Esophagus squamous epithelium (tissue), 5 donors: ENCODE measurements around the gene CPM. TPM values are rescaled to one million over a fixed set of nuclear protein-coding genes. Genes with fewer than 3 reads are reported as not detected.
"Not testable (repeated sequence)": the region's sequence is repeated elsewhere in the genome, so short reads cannot be mapped to it uniquely, and the experiment has no call there.

ENCODE experiments used
- DNase-seq: peaks from one replicate; lab custom pipeline; 2025; lab: John Stamatoyannopoulos, UW
- H3K27ac ChIP-seq, 4 donors: fragments of 200-600 bp; sonication (generic); one replicate each; pipeline ENCODE4 v1.5.1; 2016 to 2019; ENCODE audit warnings: mild to moderate bottlenecking in 1 of 4
- H3K27me3 ChIP-seq, 4 donors: fragments of 200-600 bp; sonication (generic); 1 replicate in 3 of 4; 2 replicates in 1 of 4; pipeline versions ENCODE4 v1.5.1 to v1.6.0; 2017 to 2021; ENCODE audit warnings: antibody characterized with exemption in 1 of 4
- H3K36me3 ChIP-seq, 3 donors: fragments of 200-600 bp; sonication (generic); one replicate each; pipeline ENCODE4 v1.5.1; 2016 to 2019
- H3K4me1 ChIP-seq, 3 donors: fragments of 200-600 bp; sonication (generic); one replicate each; pipeline ENCODE4 v1.5.1; 2017 to 2019
- H3K4me3 ChIP-seq, 4 donors: fragments of 200-600 bp; sonication (generic); 1 replicate in 3 of 4; 2 replicates in 1 of 4; pipeline ENCODE4 v1.5.1; 2016 to 2019; ENCODE audit warnings: mild to moderate bottlenecking in 2 of 4, moderate library complexity in 1 of 4
- H3K9me3 ChIP-seq, 3 donors: fragments of 200-600 bp; sonication (generic); one replicate each; pipeline ENCODE4 v1.5.1; 2016 to 2019
- CTCF ChIP-seq, 6 experiments: fragments of 450-650 bp in 4 of 6; fragments of 200-600 bp in 2 of 6; sonication (generic) in 2 of 6; IDR thresholded peaks; one replicate each; pipeline ENCODE4 v1.5.1; 2016 to 2019; ENCODE audit warnings: antibody characterized with exemption in 6 of 6, mild to moderate bottlenecking in 4 of 6, moderate library complexity in 4 of 6
- POLR2A ChIP-seq, 4 donors: fragments of 450-650 bp; IDR thresholded peaks; one replicate each; pipeline ENCODE4 v1.6.1; 2017; ENCODE audit warnings: antibody characterized with exemption in 4 of 4, mild to moderate bottlenecking in 4 of 4, moderate library complexity in 3 of 4
- WGBS, 2 donors: methylation state at CpG; one replicate each; pipeline ENCODE4 v1.1.5; 2018; 5-methylcytosine and 5-hydroxymethylcytosine counted together
- intact Hi-C: fragments of 100-400 bp; cut with DNase I; formaldehyde crosslinking; loops from one replicate; pipeline ENCODE4 v1.15.0; 2022
- total RNA-seq, 4 donors: library from RNA; depleted of rRNA; stranded (reverse); fragments of >200 nt; gene quantifications; one replicate each; pipeline ENCODE4 v1.1.0, GENCODE V29; 2016
- donor health status: DM: yes; HTN: yes; CAD: no.

The CPM gene
- total RNA-seq, 4 donors from 2014 or later = 10.9 to 35.5 (median 20.6) TPM

- no peaks in the 10 kb centered on the region for H3K9me3 ChIP-seq
- peaks cover 0 to 48% (median 12%) of the 10 kb centered on the region in 3 donors for H3K36me3 ChIP-seq
- DNase-seq = no peak
- H3K27me3 ChIP-seq = no peaks in the 10 kb centered on the region
- 74 to 80% methylated on average over 12 of the region's 12 CpGs for WGBS, 2 donors
- TF ChIP-seq CTCF (IDR thresholded peaks at IDR 0.05) = no peak
- TF ChIP-seq POLR2A (IDR thresholded peaks at IDR 0.05) = no peak
- H3K27ac ChIP-seq = peak overlapping the region; percentile 98 to 100 (median 100)
- intact Hi-C loops = no loop called here
- H3K4me3 ChIP-seq = peak overlapping the region; percentile 78 to 100 (median 88)
- H3K4me1 ChIP-seq = peaks cover 10 to 62% (median 26%) of the 10 kb centered on the region in 3 donors
These were observed 123.6 kb downstream of the CPM start for GRCh38 chr12:68809190-68810026.

GRCh38 chr12:68808388-68809189, 124.4 kb downstream of the CPM start:
- H3K9me3 ChIP-seq = no peaks in the 10 kb centered on the region
- intact Hi-C loops = no loop called here
- H3K36me3 ChIP-seq = peaks cover 0 to 40% (median 8%) of the 10 kb centered on the region in 3 donors
- DNase-seq = peak; percentile 11
- WGBS, 2 donors = 1 to 3% methylated on average over 8 to 12 of the region's 61 CpGs
- peaks cover 10 to 55% (median 26%) of the 10 kb centered on the region in 3 donors for H3K4me1 ChIP-seq
- peak overlapping the region; percentile 78 to 100 (median 88) for H3K4me3 ChIP-seq
- no peaks in the 10 kb centered on the region for H3K27me3 ChIP-seq
- peak overlapping the region; percentile 98 to 100 (median 100) for H3K27ac ChIP-seq
- TF ChIP-seq POLR2A (IDR thresholded peaks at IDR 0.05) (peak in 2 of 4 donors; percentile 49 to 68), CTCF (IDR thresholded peaks at IDR 0.05) (no peak)

- peak within 1 kb of the TSS; percentile 98 to 100 (median 100) for H3K27ac ChIP-seq
- intact Hi-C loops = no loop called here
- TF ChIP-seq CTCF (IDR thresholded peaks at IDR 0.05) (peak; percentile 62 to 87 (median 82)), POLR2A (IDR thresholded peaks at IDR 0.05) (peak in 3 of 4 donors; percentile 57 to 93 (median 87))
- DNase-seq = peak; percentile 78
- H3K9me3 ChIP-seq = no peaks in the 10 kb centered on the region
- WGBS, 2 donors = 0% methylated on average over 16 to 17 of the region's 72 CpGs
- no peaks in the 10 kb centered on the region for H3K27me3 ChIP-seq
- peaks cover 10 to 47% (median 26%) of the 10 kb centered on the region in 3 donors for H3K4me1 ChIP-seq
- peaks cover 0 to 32% (median 8%) of the 10 kb centered on the region in 3 donors for H3K36me3 ChIP-seq
- H3K4me3 ChIP-seq = peak within 1 kb of the TSS; percentile 78 to 100 (median 88)
These were observed 125.2 kb downstream of the CPM start, which contains the start of gene MDM2 for GRCh38 chr12:68807576-68808387. MDM2 (plus strand) TSS chr12:68808177; CDS start chr12:68808478, 301 bp downstream.

GRCh38 chr12:68807274-68807575, 125.7 kb downstream of the CPM start:
- peak overlapping the region; percentile 98 to 100 (median 100) for H3K27ac ChIP-seq
- H3K4me3 ChIP-seq = peak overlapping the region; percentile 78 to 100 (median 88)
- H3K36me3 ChIP-seq = peaks cover 0 to 26% (median 8%) of the 10 kb centered on the region in 3 donors
- DNase-seq, H3K9me3 ChIP-seq, H3K27me3 ChIP-seq, intact Hi-C loops: not testable (repeated sequence)
- WGBS, 2 donors = 15 to 21% methylated on average over 3 to 10 of the region's 10 CpGs
- H3K4me1 ChIP-seq = peaks cover 10 to 43% (median 20%) of the 10 kb centered on the region in 3 donors
